ENCODE measurements around the gene SECISBP2.
"Not testable (repeated sequence)": the region's sequence is repeated elsewhere in the genome, so short reads cannot be mapped to it uniquely, and the experiment has no call there.

SECISBP2 gene

GRCh38 chr9:89318123-89319014 lies at the start of gene SECISBP2:
Gene SECISBP2, plus strand, starts transcription at chr9:89318500. Its CDS starts 77 bp downstream, at chr9:89318577.
- DNase-seq, result peak; percentile 95

GRCh38 chr9:89273528-89274279 lies 44.6 kb upstream of the SECISBP2 start:
- DNase-seq, result no peak

- peak; percentile 21 for DNase-seq
Measured at GRCh38 chr9:89274838-89275237, 43.5 kb upstream of the SECISBP2 start.

DNA sequence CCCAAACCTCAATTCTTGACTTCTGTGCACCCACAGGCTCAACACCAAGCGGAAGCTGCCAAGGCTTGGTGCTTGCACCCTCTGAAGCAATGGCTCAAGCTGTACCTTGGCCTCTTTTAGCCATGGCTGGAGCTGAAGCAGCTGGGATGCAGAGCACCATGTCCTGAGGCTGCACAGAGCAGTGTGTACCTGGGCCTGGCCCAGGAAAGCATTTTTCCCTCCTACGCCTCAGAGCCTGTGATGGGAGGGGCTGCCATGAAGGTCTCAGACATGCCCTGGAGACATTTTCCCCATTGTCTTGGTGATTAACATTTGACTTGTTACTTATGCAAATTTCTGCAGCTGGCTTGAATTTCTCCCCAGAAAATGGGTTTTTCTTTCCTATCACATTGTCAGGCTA lies 42.3 kb upstream of the SECISBP2 start:
- DNase-seq, result not testable (repeated sequence)

DNA sequence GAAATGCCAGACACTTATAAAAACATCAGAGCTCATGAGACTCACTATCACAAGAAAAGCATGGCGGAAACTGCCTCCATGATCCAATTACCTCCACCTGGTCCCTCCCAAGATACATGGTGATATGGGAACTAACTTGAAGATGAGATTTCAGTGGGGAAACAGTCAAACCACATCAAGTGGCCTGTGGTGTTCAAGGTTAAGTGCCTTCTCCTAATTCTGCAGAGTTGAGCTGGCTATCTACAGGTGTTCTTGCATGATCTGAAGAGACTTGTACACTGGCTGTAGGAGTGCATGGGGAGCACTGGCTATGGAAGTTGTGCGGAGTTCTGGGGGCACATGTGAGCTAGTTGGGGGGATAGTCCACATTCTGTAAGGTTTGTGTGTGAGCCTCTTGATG lies 41.3 kb upstream of the SECISBP2 start:
- no peak for DNase-seq

DNA sequence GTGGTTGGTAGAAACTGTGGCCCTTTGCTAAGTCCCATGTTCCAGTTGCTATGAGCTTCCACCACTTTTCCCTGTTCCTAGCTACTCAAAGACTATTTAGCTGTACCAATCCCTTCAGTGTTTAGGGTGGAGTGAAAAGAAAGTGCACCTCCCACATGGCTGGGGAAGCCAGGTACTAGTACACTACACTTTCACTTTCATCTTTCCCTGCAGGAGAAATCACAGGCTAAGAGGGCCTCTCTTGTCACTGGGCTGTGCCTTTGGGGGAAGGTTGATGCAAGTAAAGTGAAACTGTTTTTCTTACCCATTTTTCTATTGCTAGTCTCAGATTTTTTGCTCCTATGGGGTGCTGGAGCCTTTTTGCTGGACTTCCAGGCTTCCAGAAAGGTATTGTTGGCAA lies 40.8 kb upstream of the SECISBP2 start:
- DNase-seq, result no peak

GRCh38 chr9:89278551-89278950 lies 39.7 kb upstream of the SECISBP2 start:
- DNase-seq, result no peak

- peak; percentile 17 for DNase-seq
Measured at GRCh38 chr9:89278997-89279739, 39.1 kb upstream of the SECISBP2 start.

DNA sequence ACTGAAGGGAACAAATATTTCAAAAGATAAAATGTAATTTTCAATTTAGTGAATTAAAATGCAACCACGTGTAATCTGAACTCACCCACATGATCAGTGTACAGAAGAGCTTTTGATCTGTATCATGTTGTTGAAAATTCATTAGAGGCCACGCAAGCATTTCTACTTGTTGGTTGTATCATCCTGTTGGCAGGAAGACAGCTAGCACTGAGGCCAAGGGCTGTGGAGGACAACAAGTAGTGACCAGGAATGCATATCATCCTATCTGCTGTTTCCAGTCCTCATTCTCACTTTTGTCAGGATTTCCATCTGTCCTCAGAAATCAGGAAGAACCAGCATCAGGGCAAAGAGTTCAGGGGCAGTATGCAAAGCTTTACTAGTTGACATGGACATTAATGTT lies 37.2 kb upstream of the SECISBP2 start:
- DNase-seq, result no peak

GRCh38 chr9:89282248-89282968 lies 35.9 kb upstream of the SECISBP2 start:
- not testable (repeated sequence) for DNase-seq

- DNase-seq, result no peak
Measured at GRCh38 chr9:89284076-89284475, 34.2 kb upstream of the SECISBP2 start.

- no peak for DNase-seq
Measured at GRCh38 chr9:89291741-89292140, 26.6 kb upstream of the SECISBP2 start.

GRCh38 chr9:89293014-89293413 lies 25.3 kb upstream of the SECISBP2 start:
- no peak for DNase-seq

- no peak for DNase-seq
Measured at GRCh38 chr9:89295400-89295799, 22.9 kb upstream of the SECISBP2 start.

GRCh38 chr9:89301996-89302395 lies 16.3 kb upstream of the SECISBP2 start:
- DNase-seq, result not testable (repeated sequence)

- DNase-seq, result no peak
Measured at GRCh38 chr9:89304020-89304833, 14.1 kb upstream of the SECISBP2 start.

- DNase-seq, result no peak
Measured at GRCh38 chr9:89304834-89305188, 13.5 kb upstream of the SECISBP2 start.

DNA sequence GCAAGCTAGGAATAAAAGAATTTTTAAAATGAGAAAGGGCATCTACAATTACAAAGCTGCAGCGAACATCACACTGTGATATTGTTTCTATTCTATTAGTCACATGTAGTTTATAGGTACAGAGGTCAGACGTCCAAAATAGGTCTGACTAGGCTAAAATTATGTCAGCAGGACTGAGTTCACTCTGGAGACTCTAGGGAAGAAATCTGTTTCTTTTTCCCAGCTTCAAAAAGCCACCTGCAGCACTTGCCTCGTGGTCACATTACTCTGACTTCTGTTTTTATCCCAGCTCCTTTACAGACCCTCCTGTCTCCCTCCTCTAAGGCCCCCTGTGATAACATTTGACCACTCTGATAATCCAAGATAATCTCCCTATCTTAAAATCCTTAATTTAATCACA lies 12.4 kb upstream of the SECISBP2 start:
- no peak for DNase-seq

GRCh38 chr9:89309166-89309565 lies 9.1 kb upstream of the SECISBP2 start:
- DNase-seq, result no peak

- DNase-seq, result no peak
Measured at GRCh38 chr9:89309608-89310474, 8.5 kb upstream of the SECISBP2 start.

Data from stimulated activated CD4-positive, alpha-beta T cell treated with anti-CD3 and anti-CD28 coated beads, Interleukin-4, amount 100 ng/mL, for 24 hours (primary cell).